ENCODE data around the gene VPS9D1. TPM values are rescaled to one million over a fixed set of nuclear protein-coding genes. Genes with fewer than 3 reads are reported as not detected.

The VPS9D1 gene
- polyA plus RNA-seq, 1 donor from 2014 or later = 29.9 TPM

DNA sequence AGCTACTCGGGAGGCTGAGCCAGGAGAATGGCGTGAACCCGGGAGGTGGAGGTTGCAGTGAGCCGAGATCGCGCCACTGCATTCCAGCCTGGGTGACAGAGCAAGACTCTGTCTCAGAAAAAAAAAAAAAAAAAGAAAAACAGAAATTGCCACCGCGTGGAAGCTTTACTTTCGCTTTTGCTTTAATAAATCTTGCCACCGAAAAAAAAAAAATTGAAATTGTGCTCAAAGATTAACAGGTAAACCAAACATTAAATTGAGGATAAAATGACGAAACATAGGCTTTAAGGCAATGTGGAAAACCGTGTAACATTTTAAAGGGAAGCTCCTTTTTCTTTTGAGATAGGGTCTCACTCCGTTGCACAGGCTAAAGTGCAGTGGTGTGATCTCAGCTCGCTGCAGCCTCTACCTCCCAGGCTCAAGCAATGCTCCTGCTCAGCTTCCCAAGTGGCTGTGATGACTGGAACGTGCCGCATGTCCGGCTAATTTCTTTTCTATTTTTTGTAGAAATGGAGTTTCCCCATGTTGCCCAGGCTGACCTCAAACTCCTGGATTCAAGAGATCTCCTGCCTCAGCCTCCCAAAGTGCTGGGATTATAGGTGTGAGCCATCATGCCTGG is 40.7 kb upstream of the VPS9D1 start:
- no peak overlapping the region for H2AFZ ChIP-seq (ENCODE audit: low read depth, low read length)
- TF ChIP-seq POLR2AphosphoS5 (IDR thresholded peaks at IDR 0.05) (no peak), MXI1 (conservative IDR thresholded peaks at IDR 0.05; ENCODE audit: poor library complexity, severe bottlenecking) (no peak), EZH2 (IDR thresholded peaks at IDR 0.05; ENCODE audit: borderline replicate concordance, insufficient read depth, low read length, poor library complexity, severe bottlenecking) (no peak), TAF1 (IDR thresholded peaks at IDR 0.05; ENCODE audit: low read depth) (no peak), EP300 (conservative IDR thresholded peaks at IDR 0.05; ENCODE audit: poor library complexity, severe bottlenecking) (no peak), SMC3 (conservative IDR thresholded peaks at IDR 0.05; ENCODE audit: poor library complexity) (no peak), RAD21 (conservative IDR thresholded peaks at IDR 0.05) (no peak)
- TF ChIP-seq, protein P1, sequence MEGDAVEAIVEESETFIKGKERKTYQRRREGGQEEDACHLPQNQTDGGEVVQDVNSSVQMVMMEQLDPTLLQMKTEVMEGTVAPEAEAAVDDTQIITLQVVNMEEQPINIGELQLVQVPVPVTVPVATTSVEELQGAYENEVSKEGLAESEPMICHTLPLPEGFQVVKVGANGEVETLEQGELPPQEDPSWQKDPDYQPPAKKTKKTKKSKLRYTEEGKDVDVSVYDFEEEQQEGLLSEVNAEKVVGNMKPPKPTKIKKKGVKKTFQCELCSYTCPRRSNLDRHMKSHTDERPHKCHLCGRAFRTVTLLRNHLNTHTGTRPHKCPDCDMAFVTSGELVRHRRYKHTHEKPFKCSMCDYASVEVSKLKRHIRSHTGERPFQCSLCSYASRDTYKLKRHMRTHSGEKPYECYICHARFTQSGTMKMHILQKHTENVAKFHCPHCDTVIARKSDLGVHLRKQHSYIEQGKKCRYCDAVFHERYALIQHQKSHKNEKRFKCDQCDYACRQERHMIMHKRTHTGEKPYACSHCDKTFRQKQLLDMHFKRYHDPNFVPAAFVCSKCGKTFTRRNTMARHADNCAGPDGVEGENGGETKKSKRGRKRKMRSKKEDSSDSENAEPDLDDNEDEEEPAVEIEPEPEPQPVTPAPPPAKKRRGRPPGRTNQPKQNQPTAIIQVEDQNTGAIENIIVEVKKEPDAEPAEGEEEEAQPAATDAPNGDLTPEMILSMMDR (IDR thresholded peaks at IDR 0.05; ENCODE audit: poor library complexity, severe bottlenecking) = no peak
- TF ChIP-seq, protein P2, sequence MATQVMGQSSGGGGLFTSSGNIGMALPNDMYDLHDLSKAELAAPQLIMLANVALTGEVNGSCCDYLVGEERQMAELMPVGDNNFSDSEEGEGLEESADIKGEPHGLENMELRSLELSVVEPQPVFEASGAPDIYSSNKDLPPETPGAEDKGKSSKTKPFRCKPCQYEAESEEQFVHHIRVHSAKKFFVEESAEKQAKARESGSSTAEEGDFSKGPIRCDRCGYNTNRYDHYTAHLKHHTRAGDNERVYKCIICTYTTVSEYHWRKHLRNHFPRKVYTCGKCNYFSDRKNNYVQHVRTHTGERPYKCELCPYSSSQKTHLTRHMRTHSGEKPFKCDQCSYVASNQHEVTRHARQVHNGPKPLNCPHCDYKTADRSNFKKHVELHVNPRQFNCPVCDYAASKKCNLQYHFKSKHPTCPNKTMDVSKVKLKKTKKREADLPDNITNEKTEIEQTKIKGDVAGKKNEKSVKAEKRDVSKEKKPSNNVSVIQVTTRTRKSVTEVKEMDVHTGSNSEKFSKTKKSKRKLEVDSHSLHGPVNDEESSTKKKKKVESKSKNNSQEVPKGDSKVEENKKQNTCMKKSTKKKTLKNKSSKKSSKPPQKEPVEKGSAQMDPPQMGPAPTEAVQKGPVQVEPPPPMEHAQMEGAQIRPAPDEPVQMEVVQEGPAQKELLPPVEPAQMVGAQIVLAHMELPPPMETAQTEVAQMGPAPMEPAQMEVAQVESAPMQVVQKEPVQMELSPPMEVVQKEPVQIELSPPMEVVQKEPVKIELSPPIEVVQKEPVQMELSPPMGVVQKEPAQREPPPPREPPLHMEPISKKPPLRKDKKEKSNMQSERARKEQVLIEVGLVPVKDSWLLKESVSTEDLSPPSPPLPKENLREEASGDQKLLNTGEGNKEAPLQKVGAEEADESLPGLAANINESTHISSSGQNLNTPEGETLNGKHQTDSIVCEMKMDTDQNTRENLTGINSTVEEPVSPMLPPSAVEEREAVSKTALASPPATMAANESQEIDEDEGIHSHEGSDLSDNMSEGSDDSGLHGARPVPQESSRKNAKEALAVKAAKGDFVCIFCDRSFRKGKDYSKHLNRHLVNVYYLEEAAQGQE (IDR thresholded peaks at IDR 0.05; ENCODE audit: borderline replicate concordance) = no peak

DNA sequence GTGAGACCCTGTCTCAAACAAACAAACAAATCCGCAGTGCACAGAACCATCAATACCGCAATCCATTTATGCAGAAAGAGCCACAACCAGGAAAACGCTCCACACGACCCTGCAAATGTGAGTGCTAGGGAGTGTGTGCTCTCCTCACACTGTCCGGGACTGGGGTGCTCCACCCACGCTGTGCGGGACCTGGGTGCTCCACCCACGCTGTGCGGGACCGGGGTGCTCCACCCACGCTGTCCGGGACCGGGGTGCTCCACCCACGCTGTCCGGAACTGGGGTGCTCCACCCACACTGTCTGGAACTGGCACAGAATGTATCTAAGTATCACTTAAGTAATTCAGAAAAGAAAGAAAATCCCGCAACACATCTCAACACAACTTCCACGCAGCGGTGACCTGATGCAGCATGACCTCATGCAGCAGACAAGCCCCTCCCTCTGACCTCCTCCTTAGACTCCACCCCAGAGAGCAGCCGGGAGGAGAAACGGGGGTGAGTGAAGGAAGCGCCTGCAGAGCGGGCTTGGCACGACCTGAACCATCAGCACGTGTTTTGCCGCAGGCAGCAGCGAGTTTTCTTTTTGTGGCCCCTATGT is 39.1 kb upstream of the VPS9D1 start:
- Histone ChIP-seq H3K27ac (ENCODE audit: low read length) (no peak overlapping the region), H3K9me2 (ENCODE audit: insufficient read depth, low read length) (no peaks in the 10 kb centered on the region), H3K9ac (ENCODE audit: low read length) (no peak overlapping the region), H3K79me2 (replicated peaks; ENCODE audit: insufficient read depth, low read length) (no peaks in the 10 kb centered on the region), H3K4me3 (ENCODE audit: low read length) (no peak overlapping the region), H3K27me3 (ENCODE audit: insufficient read depth, low read depth, low read length) (no peaks in the 10 kb centered on the region), H4K20me1 (ENCODE audit: insufficient read depth) (no peaks in the 10 kb centered on the region), H3K4me2 (ENCODE audit: low read length) (no peak overlapping the region), H3K36me3 (ENCODE audit: insufficient read depth, low read length) (no peaks in the 10 kb centered on the region), H2AFZ (ENCODE audit: low read depth, low read length) (no peak overlapping the region), H3F3A (ENCODE audit: insufficient read depth, low read length, poor library complexity, severe bottlenecking) (no peaks in the 10 kb centered on the region), H3K9me3 (ENCODE audit: low read length) (no peaks in the 10 kb centered on the region)
- no peak for TF ChIP-seq POLR2AphosphoS5 (IDR thresholded peaks at IDR 0.05)
- no peak for TF ChIP-seq EZH2 (IDR thresholded peaks at IDR 0.05; ENCODE audit: borderline replicate concordance, insufficient read depth, low read length, poor library complexity, severe bottlenecking)
- no peak for TF ChIP-seq TAF1 (IDR thresholded peaks at IDR 0.05; ENCODE audit: low read depth)
- TF ChIP-seq, protein P1 (IDR thresholded peaks at IDR 0.05; ENCODE audit: poor library complexity, severe bottlenecking) = no peak
- TF ChIP-seq SMC3 (conservative IDR thresholded peaks at IDR 0.05; ENCODE audit: poor library complexity) = no peak
- no peak for TF ChIP-seq MXI1 (conservative IDR thresholded peaks at IDR 0.05; ENCODE audit: poor library complexity, severe bottlenecking)
- TF ChIP-seq EP300 (conservative IDR thresholded peaks at IDR 0.05; ENCODE audit: poor library complexity, severe bottlenecking) = no peak
- TF ChIP-seq, protein P2 (IDR thresholded peaks at IDR 0.05; ENCODE audit: borderline replicate concordance) = no peak
- no peak for TF ChIP-seq RAD21 (conservative IDR thresholded peaks at IDR 0.05)

More for the DNA sequence above, 40.7 kb upstream of the VPS9D1 start:
- no peak overlapping the region for H3K4me2 ChIP-seq (ENCODE audit: low read length)
- H3K36me3 ChIP-seq (ENCODE audit: insufficient read depth, low read length) = no peaks in the 10 kb centered on the region
- no peaks in the 10 kb centered on the region for H3K27me3 ChIP-seq (ENCODE audit: insufficient read depth, low read depth, low read length)
- no peaks in the 10 kb centered on the region for H4K20me1 ChIP-seq (ENCODE audit: insufficient read depth)
- no peak overlapping the region for H3K9ac ChIP-seq (ENCODE audit: low read length)
- no peak overlapping the region for H3K4me3 ChIP-seq (ENCODE audit: low read length)
- no peaks in the 10 kb centered on the region for H3F3A ChIP-seq (ENCODE audit: insufficient read depth, low read length, poor library complexity, severe bottlenecking)
- H3K79me2 ChIP-seq (replicated peaks; ENCODE audit: insufficient read depth, low read length) = no peaks in the 10 kb centered on the region
- H3K9me2 ChIP-seq (ENCODE audit: insufficient read depth, low read length) = no peaks in the 10 kb centered on the region
- H3K9me3 ChIP-seq (ENCODE audit: low read length) = no peaks in the 10 kb centered on the region
- H3K27ac ChIP-seq (ENCODE audit: low read length) = no peak overlapping the region

Data from neural cell (in vitro differentiated cells).